Ramos (cell line): ENCODE data around the gene AK3.

Experiments
- in situ Hi-C: fragments of 300-500 bp; cut with MboI; formaldehyde crosslinking; loops from one replicate; pipeline ENCODE4 v1.14.3; 2022; ENCODE audit warnings: low sequenced_read_pairs; ENCODE audit not compliant: unreplicated experiment

Gene AK3

DNA sequence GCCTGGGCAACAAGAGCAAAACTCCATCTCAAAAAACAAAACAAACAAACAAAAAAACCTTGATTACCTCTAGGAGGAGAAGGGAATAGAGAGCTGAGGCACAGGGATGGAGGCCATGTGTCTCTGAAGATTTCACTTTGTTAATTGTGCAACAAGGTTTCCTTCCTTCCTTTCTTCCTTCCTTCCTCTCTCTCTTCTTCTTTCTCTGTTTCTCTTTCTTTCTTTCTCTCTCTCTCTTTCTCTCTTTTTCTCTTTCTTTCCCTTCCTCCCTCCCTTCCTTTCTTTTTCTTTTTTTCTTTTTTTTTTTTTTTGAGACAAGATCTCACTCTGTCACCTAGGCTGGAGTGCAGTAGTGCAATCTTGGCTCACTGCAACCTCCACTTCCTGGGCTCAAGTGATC, 13.5 kb upstream of the AK3 start:
- in situ Hi-C loops: loop anchor here (10.0 to 25.0 kb wide), 2 partner anchors 430 to 583 kb away; partner anchors contain the start of genes INSL6 and RLN1

DNA sequence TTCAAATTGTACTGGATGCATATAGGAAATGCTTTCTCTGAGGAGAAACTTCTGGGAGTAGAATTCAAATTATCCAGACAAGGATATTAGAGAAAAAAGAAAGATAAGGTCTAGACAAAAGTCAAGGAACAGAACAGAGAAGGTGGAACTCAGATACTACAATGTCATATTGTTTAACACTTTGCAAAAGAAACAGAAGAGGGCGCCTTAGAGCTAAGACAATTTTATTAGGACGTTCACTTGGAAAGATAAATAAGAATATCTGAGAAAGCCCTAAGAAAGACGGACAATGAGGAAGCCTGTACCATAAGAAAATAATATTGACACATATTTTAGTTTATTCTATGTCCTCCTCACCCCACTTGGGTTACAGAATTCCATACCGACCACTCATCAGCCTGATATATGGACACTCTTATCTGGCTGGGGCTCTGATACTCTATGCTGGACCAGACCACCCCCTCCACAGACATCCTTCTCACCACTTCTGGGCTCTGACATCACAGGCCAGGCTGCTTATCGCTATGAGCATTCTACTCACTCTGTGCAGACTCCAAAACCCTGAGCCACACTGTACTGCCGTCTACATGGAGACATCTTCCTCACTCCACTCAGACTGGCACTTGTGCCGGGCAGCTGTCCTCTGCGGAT, 9.1 kb upstream of the AK3 start:
- in situ Hi-C loops: loop anchor here (10.0 to 25.0 kb wide), 2 partner anchors 435 to 587 kb away; partner anchors contain the start of genes INSL6 and RLN1

DNA sequence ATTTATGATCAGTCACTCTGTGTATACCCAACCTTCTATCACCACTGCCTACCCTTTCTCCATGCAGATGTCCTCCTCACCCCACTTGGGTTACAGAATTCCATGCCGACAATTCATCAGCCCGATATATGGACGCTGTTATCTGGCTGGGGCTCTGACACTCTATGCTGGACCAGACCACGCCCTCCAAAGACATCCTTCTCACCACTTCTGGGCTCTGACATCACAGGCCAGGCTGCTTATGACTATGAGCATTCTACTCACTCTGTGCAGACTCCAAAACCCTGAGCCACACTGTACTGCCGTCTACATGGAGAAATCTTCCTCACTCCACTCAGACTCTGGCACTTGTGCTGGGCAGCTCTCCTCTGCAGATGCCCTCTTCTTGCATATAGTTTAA, 7.6 kb upstream of the AK3 start:
- in situ Hi-C loops: loop anchor here (10.0 kb wide), 1 partner anchor 686 kb away; the partner anchor contains the start of gene PLGRKT

DNA sequence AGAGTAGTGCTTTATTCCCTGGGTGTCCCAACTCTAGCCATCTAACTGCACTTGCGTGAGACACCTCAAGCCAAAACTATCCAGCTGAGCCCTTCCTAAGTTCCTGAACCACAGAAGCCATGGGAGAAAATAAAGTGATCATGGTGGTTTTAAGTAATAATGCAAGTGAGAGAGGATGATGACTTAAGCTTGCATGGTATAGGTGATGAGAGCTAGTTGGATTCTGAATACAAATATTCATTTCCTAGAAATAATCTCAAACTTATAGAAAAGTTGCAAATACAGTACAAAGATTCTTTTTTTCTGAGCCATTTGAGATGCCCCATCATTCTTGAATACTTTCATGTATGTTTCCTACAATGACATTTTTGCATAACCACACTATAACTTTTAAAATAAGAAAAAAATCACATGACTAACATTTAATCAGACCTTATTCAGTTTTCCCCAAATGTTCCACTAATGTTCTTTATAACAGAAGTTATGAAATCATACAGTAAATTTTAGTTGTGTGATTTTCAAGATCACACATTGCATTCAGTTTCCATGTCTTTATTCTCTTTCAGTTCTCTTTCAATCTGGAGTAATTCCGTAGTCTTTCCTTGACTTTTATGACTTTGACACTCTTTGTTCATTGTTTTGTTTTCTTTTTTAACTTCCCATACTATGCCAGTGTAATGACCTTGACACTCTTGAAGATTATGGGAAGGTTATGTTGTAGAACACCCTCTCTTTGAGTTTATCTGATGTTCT, 5.5 kb upstream of the AK3 start:
- in situ Hi-C loops: loop anchor here (10.0 kb wide), 1 partner anchor 688 kb away; the partner anchor contains the start of gene PLGRKT

DNA sequence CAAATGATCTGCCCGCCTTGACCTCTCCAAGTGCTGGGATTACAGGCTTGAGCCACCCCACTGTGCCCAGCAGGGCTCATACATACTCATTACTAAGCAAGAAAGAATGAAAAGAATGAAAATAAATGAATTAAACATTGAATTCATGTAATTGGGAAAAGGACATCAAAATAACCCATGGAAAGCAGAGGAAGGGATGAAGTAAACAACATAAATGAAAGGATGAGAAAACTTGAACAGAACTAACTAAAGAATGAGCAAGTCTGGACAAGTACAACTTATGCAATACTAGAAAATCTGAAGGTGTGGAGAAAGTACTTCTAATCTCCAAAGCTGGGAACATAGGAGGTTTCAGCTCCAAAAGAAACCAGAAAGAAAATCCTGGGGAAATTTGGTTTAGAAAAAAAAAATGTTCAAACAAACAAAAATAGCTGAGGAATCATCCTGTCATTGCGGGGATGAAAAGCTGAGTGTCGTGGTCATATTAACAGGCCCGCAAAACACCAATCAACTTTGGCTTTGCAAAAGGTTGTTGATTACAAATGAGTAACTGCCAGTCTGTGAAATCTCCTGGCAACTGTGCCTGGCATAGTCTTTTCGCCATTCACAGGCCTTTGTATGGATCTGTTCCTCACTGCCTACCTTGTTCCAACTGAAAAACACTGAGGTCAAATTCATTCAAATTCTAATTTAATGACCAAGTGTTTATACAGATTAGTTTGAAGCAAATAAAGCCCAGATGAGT, 2.3 kb upstream of the AK3 start:
- in situ Hi-C loops: loop anchor here (10.0 kb wide), 1 partner anchor 691 kb away; the partner anchor contains the start of gene PLGRKT

DNA sequence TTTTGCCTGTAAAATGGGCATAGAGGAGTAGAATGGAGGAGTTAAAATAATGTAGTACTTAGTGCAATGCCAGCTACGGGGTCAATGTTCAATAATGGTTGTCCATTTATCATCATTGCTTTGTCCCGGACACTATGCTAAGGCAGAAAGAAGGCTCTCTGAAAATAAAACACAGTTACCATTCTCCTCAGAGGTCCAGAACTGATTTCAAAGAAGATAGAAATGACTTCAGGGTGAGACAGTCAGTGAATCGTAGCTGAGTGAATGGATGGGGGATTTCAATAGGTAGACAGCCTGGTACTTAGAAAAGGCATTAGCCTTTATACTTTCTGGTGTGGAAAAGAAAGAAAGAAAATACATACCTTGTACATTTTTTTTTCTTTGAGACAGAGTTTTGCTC, 1.2 kb upstream of the AK3 start:
- in situ Hi-C loops: loop anchor here (10.0 kb wide), 1 partner anchor 693 kb away; the partner anchor contains the start of gene PLGRKT

DNA sequence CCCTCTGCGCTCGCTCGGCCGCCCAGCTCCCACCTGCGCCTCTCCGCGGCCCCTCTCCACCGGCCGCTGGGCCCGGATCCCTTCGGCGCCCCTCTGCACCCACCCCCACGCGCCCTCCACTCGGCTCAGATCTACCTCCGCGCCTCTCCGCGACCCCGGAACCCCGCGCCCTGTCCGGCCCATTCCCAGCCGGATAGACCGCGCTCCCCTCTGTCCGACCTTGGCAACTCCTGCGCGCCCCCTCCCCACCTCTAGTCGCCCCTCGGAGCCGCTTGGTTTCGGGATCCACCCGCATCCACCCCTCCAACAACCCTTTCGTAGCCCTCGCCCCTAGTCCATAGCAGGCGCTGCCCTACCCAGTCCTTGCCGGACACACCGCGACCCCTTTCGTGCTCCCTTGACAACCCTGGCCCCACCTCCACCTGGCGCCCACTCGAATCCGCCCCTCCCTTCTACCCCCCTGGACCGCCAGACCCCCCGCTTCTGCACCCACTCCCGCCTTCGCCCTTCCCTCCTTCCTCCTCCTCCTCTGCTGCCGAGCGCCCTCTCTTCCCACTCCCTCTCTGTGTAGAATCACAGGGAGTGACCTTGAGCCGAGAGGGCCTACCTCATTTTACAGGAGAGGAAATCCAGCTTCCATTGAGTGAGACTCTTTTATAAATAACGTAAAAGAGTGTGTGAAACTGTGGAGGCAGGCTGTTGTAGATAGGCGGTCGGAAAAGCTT, 525 bp upstream of the AK3 start:
- in situ Hi-C loops: loop anchor here (10.0 kb wide), 1 partner anchor 693 kb away; the partner anchor contains the start of gene PLGRKT

DNA sequence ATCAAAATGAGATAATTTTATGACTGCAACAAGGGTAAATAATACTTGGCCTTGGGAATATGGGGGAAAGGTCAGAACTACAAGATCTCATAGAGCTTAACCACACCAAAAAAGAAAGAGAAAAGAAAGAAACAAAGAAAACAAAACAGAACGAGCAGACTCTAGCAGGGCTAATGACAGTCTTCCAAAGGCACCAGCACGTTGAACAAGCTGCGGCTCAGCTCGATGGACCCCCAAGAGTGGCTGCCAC, 689 bp downstream of the AK3 start:
- in situ Hi-C loops: loop anchor here (10.0 kb wide), 1 partner anchor 694 kb away; the partner anchor contains the start of gene PLGRKT

DNA sequence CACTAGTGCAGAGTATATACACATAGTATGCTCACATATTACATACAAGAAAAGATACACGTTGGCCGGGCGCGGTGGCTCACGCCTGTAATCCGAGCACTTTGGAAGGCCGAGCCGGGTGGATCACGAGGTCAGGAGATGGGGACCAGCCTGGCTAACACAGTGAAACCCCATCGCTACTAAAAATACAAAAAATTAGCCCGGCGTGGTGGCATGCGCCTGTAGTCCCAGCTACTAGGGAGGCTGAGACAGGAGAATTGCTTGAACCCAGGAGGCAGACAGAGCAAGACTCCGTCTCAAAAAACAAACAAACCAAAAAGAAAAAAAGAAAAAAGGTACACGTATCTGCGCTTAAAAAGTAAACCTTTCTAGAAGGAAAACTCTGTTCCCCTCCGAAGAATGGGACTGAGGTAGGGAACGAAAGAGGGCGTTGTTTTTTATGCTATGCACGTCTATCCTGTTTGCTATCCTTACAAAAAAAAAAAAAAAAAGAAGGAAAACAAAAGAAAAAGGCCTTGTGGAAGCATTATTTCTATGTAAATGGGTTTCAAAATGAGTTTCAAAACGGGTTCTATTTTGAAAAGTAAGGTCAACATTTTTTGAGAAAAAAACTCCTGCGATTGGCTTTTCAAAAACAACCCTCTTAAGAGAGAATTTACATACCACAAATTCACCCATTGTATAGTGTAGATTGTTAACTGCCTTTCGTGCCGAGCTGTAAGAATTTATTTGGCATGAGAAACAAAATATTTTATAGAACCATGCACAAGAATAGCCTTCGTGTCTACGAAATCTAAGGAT, 1.2 kb downstream of the AK3 start:
- in situ Hi-C loops: loop anchor here (10.0 kb wide), 1 partner anchor 695 kb away; the partner anchor contains the start of gene PLGRKT

DNA sequence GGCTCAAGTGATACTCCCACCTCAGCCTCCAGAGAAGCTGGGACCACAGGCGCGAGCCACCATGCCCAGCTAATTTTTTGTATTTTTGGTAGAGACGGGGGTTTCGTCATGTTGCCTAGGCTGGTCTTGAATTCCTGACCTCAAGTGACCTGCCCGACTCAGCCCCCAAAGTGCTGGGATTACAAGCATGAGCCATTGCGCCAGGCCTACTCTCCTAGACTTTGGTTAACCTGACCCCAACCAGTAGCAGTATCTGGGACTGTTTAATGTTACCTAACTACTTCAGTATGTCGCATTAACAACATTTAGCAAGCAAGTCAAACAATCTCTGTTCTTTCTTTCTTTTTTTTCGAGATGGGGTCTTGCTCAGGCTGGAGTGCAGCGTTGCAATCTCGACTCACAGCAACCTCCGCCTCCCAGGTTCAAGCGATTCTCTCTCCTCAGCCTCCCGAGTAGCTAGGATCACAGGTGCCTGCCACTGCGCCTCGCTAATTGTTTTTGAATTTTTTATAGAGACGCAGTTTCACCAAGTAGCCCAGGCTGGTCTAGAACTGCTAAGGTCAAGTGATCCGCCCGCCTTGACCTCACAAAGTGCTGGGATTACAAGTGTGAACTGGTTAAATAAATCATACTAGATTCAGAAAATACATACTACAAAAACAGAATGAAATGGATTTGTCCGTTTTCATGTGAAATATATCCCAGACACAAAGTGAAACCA, 2.0 kb downstream of the AK3 start:
- in situ Hi-C loops: no loop called here

DNA sequence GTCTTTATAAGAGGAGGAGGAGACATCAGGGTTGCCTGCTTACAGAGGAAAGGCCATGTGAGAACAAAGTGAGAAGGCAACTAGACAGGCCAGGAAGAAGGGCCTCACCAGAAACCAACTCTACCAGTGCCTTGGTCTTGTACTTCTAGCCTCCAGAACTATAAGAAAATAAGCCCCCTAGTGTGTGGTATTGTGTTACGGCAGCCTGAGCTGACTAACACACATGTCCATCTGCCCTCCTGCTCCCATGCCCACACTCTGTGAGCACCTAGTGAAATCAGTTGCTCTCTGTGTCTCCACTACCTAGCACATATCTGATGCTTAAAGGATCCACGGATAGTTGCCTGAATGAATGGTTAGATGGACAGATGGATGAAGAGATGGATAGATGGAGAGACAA, 6.9 kb downstream of the AK3 start:
- in situ Hi-C loops: no loop called here

DNA sequence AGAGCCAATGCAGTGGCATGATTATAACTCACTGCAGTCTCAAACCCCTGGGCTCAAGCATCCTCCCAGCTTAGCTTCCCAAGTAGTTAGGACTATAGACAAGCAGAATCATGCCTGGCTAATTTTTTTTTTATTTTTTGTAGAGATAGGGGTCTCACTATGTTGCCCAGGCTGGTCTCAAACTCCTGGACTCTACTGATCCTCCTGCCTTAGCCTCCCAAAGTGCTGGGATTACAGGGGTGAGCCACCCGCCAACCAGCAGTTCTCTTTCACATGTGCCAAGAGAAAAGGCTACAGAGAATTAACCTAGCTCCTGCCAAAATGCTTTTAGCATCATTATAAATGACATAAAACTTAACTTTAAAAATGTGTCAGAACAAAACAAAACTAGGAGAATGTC, 8.1 kb downstream of the AK3 start:
- in situ Hi-C loops: no loop called here

DNA sequence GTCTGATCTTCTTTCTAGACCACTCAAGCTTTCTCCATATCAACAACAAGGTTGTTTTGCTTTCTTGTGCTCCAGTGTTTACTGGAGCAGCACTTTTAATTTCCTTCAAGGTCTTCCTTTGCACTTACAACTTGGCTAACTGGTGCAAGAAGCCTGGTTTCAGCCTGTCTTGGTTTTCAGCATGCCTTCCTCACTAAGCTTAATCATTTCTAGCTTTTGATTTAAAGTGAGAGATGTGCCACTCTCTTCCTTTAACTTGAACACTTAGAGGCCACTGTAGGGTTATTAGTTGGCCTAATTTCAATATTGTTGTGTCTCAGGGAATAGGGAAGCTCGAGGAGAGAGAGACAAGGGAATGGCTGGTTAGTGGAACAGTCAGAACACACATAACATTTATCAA, 13.4 kb downstream of the AK3 start:
- in situ Hi-C loops: no loop called here

DNA sequence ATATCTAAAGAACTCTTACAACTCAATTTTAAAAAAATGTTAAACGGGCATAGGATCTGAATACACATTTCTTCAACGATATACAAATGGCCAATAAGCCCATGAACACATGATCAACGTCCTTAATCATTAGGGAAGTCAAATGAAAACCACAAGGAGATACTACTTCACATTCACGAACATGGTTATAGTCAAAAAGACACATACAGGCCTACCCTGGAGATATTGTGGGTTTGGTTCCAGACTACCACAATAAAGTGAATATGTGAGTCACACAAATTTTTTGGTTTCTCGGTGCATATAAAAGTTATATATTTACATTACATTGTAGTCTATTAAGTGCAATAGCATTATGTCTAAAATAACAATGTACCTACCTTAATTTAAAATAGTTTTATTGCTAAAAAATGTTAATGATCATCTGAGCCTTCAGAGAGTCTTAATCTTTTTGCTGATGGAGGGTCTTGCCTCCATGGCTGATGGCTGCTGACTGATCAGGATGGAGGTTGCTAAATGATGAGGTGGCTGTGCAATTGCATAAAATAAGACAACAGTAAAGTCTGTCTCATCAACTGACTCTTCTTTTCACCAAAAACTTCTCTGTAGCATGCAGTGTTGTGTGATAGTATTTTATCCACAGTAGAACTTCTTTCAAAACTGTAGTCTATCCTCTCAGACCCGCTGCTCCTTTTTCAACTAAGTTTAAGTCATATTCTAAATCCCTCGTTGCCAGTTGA, 15.1 kb downstream of the AK3 start:
- in situ Hi-C loops: no loop called here

DNA sequence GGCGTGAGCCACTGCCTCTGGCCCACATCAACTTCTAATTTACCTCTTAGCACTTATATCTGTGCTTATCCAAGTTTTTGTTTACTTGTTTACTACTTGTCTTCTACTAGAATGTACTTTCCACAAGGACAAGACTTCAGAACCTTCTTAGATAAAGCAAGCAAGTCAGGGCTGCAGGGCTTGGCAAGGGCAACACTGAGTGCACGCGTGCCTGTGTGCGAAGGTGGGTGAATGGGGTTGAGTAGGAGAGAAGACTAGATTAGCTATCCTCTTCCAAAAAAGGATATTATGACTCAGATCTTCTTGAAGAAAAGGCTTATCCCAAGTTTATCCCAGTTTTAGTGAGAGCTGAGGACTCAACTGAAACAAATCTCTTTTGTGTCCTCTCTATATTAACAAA, 19.3 kb downstream of the AK3 start:
- in situ Hi-C loops: no loop called here

DNA sequence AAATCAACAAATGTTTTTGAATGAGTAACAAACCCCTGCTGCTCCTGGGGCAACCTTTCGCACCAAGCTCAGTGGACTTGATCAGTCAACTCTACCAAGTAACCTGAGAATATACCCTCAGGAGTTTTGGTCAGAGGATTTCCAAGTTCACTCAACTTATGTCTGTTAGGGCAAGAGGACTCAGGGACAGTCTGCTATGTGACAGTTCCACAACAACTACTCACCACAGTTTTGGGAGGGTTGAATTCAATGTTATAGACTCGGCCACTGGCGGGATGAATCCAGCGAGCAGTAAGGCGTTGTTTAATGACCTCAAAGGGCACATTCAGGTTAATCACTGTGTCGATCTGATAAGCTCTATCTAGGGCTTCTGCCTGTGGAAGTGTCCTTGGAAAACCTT, 22.1 kb downstream of the AK3 start:
- in situ Hi-C loops: no loop called here

DNA sequence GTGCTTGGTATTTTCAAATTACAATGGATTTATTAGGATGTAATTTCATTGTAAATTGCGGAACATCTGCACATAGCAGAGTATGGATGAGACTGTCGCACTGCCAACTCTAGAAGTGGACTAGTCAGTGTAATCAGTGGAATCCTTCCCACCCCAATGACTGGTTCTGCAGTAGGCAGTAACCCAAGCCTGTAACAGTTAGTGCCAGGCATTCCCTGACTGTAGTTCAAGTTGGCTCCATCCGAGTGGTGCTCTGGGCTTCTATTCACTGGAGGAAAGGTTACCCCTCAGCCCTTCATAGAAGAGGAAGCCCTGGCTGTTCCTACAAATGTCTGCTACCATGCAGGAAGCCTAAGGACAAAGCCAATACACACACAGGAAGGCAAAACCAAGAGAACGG, 23.2 kb downstream of the AK3 start:
- in situ Hi-C loops: no loop called here

DNA sequence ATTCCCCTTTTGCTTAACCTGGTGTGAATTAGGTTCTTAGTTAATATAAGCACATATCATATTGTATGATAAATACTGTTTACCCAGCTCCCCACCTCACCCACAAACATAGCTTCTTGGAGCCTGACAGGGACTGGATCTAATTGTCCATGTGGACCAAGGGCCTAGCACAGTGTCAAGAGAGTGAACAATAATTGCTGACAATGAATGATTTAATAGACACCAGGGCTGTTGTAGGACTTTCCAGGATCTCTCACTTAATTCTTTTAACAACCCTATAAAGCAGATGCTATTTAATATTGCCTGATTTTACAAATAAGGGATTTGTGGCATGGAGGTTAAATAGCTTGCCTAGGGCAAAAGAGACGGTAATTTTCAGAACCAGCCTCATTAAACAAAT, 24.8 kb downstream of the AK3 start:
- in situ Hi-C loops: no loop called here
